Panc1 (cell line): Measurements from ENCODE around the gene GNL1. TPM values are rescaled to one million over a fixed set of nuclear protein-coding genes. Genes with fewer than 3 reads are reported as not detected.

Experiments used
- ATAC-seq: fragments of 200-7000 bp; cut with Tn5 transposase; 2 replicates; pipeline ENCODE4 v1.9.1; 2020; ENCODE audit warnings: mild to moderate bottlenecking, moderate library complexity
- BruUV-seq: library from RNA; stranded (reverse); fragments of 400-500 nt; replicated peaks from 2 replicates; lab custom pipeline; 2021; lab: Mats Ljungman, UMichigan
- CTCF ChIA-PET: fragments of 300-600 bp; sonication (Branson Sonifier 250); formaldehyde crosslinking; loops from one replicate; lab custom pipeline; 2022; ENCODE audit warnings: antibody characterized with exemption; lab: Charles Lee
- POLR2A ChIA-PET: fragments of 300-600 bp; sonication (Branson Sonifier 250); formaldehyde crosslinking; loops from one replicate; lab custom pipeline; 2022; ENCODE audit warnings: antibody characterized with exemption; lab: Charles Lee
- DNase-seq: peaks from one replicate; pipeline ENCODE4 v3.0.0-alpha.2; 2010; ENCODE audit warnings: low read depth, low spot score
- H3K27ac ChIP-seq: 2 replicates; pipeline ENCODE4 v1.5.1; 2011; ENCODE audit warnings: mild to moderate bottlenecking, low read length, inconsistent platforms
- H3K27me3 ChIP-seq: fragments of 200-500 bp; sonication (Bioruptor generic); 2 replicates; pipeline ENCODE4 v1.6.0; 2014; ENCODE audit warnings: low read length, inconsistent platforms; ENCODE audit not compliant: control insufficient read depth, insufficient read depth
- H3K36me3 ChIP-seq: fragments of 200-500 bp; sonication (Bioruptor generic); 2 replicates; pipeline ENCODE4 v1.5.1; 2014; ENCODE audit warnings: inconsistent platforms, mild to moderate bottlenecking, low read length, moderate library complexity; ENCODE audit not compliant: control insufficient read depth, insufficient read depth
- H3K4me1 ChIP-seq: 2 replicates; pipeline ENCODE4 v1.5.1; 2011; ENCODE audit warnings: inconsistent platforms, mild to moderate bottlenecking, low read length, moderate library complexity; ENCODE audit not compliant: control insufficient read depth, insufficient read depth
- H3K4me3 ChIP-seq, 2 experiments: 2 replicates each; pipeline ENCODE4 v1.5.1; 2011 to 2012; ENCODE audit warnings: low read depth in 2 of 2, low read length in 2 of 2, mild to moderate bottlenecking in 2 of 2, inconsistent platforms in 1 of 2, moderate library complexity in 1 of 2
- H3K9me3 ChIP-seq: fragments of 200-500 bp; sonication (Bioruptor generic); 2 replicates; pipeline ENCODE4 v1.5.1; 2014; ENCODE audit warnings: low read depth, mild to moderate bottlenecking, inconsistent platforms, low read length, moderate library complexity; ENCODE audit not compliant: control insufficient read depth, insufficient read depth
- CTCF ChIP-seq: fragments of 450-650 bp; IDR thresholded peaks from 2 replicates; pipeline ENCODE4 v1.5.1; 2017; ENCODE audit warnings: mild to moderate bottlenecking
- POLR2AphosphoS5 ChIP-seq: IDR thresholded peaks from 2 replicates; pipeline ENCODE4 v1.6.1; 2012; ENCODE audit warnings: mild to moderate bottlenecking, low read depth, low read length, moderate library complexity
- REST ChIP-seq, 2 experiments: IDR thresholded peaks; 2 replicates each; pipeline ENCODE4 v1.6.1; 2011 to 2012; ENCODE audit warnings: low read depth in 2 of 2, control low read depth in 1 of 2, low read length in 1 of 2, mild to moderate bottlenecking in 1 of 2, moderate library complexity in 1 of 2; ENCODE audit not compliant: insufficient read depth in 1 of 2
- SIN3A ChIP-seq: IDR thresholded peaks from 2 replicates; pipeline ENCODE4 v1.6.1; 2012; ENCODE audit warnings: low read depth, mild to moderate bottlenecking, low read length, moderate library complexity, borderline replicate concordance; ENCODE audit not compliant: insufficient read depth
- TCF7L2 ChIP-seq: IDR thresholded peaks from 2 replicates; pipeline ENCODE4 v1.6.1; 2011; ENCODE audit warnings: mild to moderate bottlenecking, low read depth, low read length, inconsistent platforms
- in situ Hi-C: cut with HindIII; loops from 2 replicates; pipeline ENCODE4 v1.10.0; 2016; ENCODE audit warnings: low sequenced_read_pairs, low pct_unique_long_range_greater_than_20kb
- intact Hi-C: fragments of 100-400 bp; cut with micrococcal nuclease; formaldehyde crosslinking; loops from one replicate; pipeline ENCODE4 v1.10.0; 2022; ENCODE audit not compliant: unreplicated experiment
- total RNA-seq: library from RNA; stranded (reverse); gene quantifications from one replicate; pipeline ENCODE4 v1.2.1, GENCODE V29; 2021; ENCODE audit not compliant: unreplicated experiment

GNL1 gene
- total RNA-seq, 1 experiment from 2014 or later, result 90.6 TPM

GRCh38 chr6:30562470-30563425 lies 6.5 kb upstream of the GNL1 start:
- ATAC-seq, result no peak
- in situ Hi-C loops (no loop called here), intact Hi-C loops (no loop called here)
- H3K4me3 ChIP-seq, result no peak overlapping the region
- TF ChIP-seq SIN3A (no peak), POLR2AphosphoS5 (no peak; the same call in 1 of the 2 replicates), CTCF (no peak), TCF7L2 (no peak), REST (IDR thresholded peaks at IDR 0.05; ENCODE audit: insufficient read depth in 1 of 2, low read depth in 2 of 2, low read length in 1 of 2) (no peak)
- no peak overlapping the region for H3K27ac ChIP-seq
- no peak for DNase-seq
- H3K4me1 ChIP-seq, result 0 out of 2 replicates have a peak, but pooled peaks cover 3% of the 10 kb centered on the region
- peaks cover 7% of the 10 kb centered on the region for H3K36me3 ChIP-seq
- H3K27me3 ChIP-seq, result no peaks in the 10 kb centered on the region
- POLR2A ChIA-PET, result no interaction called here
- no TSS peak for BruUV-seq
- CTCF ChIA-PET, result no interaction called here
- H3K9me3 ChIP-seq, result no peaks in the 10 kb centered on the region

- CTCF ChIA-PET, result no interaction called here
- Histone ChIP-seq H3K27ac (no peak overlapping the region), H3K9me3 (no peaks in the 10 kb centered on the region), H3K4me3 (no peak overlapping the region), H3K27me3 (no peaks in the 10 kb centered on the region), H3K4me1 (0 out of 2 replicates have a peak, but pooled peaks cover 3% of the 10 kb centered on the region), H3K36me3 (peaks cover 9% of the 10 kb centered on the region)
- POLR2A ChIA-PET, result no interaction called here
- in situ Hi-C loops, result no loop called here
- TF ChIP-seq CTCF (no peak), SIN3A (no peak), TCF7L2 (no peak), POLR2AphosphoS5 (no peak), REST (IDR thresholded peaks at IDR 0.05; ENCODE audit: insufficient read depth in 1 of 2, low read depth in 2 of 2, low read length in 1 of 2) (no peak)
- BruUV-seq, result no TSS peak
- ATAC-seq, result no peak
- no peak for DNase-seq
- intact Hi-C loops, result no loop called here
Measured at GRCh38 chr6:30560930-30561329, 4.6 kb upstream of the GNL1 start.
